ENCODE measurements around the gene MYO6. TPM values are rescaled to one million over a fixed set of nuclear protein-coding genes. Genes with fewer than 3 reads are reported as not detected.

Gene MYO6
- total RNA-seq, 1 donor from 2014 or later = 62.7 TPM

DNA sequence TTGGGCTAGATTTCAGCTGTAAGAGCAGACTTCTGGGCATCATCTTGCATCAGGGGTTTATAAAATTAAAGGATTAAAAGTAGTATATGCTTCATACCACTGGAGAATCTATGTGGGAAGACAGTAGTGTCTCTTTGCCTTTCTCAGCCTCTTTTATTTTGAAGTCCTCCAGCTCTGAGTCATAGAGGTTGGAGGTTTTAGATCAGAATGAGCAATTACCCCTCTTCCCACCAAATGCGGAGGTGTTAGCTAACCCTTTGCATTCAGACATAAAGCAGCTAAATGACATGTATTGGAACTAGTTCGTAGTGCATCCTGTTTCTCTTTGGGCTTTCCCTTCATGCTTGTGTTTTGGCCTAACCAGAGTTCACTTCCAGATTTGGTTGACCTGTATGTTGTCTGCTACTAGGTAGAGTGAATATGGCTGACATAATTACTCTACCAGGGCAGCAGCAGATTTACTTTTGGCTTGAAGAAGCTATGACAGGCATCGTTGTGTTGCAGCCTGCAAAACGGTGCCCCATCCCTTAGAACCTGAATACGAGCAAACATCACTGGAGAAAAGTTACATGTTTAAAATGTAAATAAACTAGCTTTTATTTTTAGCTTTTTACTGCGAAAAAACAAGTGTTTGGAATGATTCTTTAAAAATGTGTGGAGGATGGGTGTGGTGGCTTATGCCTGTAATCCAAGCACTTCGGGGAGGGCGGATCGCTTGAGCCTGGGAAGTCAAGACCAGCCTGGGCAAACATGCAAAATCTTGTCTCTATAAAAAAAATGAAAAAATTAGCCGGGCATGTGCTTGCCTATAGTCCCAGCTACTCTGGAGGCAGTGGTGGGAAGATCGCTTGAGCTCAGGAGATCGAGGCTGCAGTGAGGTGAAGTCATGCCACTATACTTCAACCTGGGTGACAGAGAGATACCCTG is 82.2 kb downstream of the MYO6 start:
- TF ChIP-seq, protein P1, sequence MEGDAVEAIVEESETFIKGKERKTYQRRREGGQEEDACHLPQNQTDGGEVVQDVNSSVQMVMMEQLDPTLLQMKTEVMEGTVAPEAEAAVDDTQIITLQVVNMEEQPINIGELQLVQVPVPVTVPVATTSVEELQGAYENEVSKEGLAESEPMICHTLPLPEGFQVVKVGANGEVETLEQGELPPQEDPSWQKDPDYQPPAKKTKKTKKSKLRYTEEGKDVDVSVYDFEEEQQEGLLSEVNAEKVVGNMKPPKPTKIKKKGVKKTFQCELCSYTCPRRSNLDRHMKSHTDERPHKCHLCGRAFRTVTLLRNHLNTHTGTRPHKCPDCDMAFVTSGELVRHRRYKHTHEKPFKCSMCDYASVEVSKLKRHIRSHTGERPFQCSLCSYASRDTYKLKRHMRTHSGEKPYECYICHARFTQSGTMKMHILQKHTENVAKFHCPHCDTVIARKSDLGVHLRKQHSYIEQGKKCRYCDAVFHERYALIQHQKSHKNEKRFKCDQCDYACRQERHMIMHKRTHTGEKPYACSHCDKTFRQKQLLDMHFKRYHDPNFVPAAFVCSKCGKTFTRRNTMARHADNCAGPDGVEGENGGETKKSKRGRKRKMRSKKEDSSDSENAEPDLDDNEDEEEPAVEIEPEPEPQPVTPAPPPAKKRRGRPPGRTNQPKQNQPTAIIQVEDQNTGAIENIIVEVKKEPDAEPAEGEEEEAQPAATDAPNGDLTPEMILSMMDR (IDR thresholded peaks at IDR 0.05) = no peak
- peaks cover 30% of the 10 kb centered on the region for H3K36me3 ChIP-seq
- DNase-seq (no peak), ATAC-seq (no peak)
- intact Hi-C loops (cut with DNase I) = no loop called here
- H3K9me3 ChIP-seq = no peaks in the 10 kb centered on the region
- H3K27me3 ChIP-seq (ENCODE audit: low read depth) = no peaks in the 10 kb centered on the region
- H3K4me3 ChIP-seq = no peak overlapping the region
- H3K27ac ChIP-seq = no peak overlapping the region
- no peaks in the 10 kb centered on the region for H3K4me1 ChIP-seq

DNA sequence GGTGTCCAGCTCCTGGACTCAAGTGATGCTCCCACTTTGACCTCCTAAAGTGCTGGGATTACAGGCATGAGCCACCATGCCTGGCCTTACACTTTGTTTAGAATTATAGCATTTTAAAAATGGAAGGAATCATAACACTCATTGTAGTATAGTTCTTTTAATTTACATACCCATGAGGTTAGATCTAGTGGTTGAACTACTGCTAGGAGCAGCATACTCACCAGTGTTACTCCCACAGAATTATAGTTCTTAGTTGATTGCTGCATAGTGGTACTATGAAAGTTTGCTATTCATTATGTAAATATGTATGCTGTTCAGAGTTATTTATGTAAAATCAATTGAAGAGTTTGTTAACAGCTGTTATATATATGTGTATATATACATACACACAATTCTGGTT is 85.4 kb downstream of the MYO6 start:
- intact Hi-C loops (cut with DNase I) = no loop called here
- H3K4me1 ChIP-seq = no peaks in the 10 kb centered on the region
- no peak overlapping the region for H3K27ac ChIP-seq
- no peaks in the 10 kb centered on the region for H3K27me3 ChIP-seq (ENCODE audit: low read depth)
- H3K36me3 ChIP-seq = peaks cover 37% of the 10 kb centered on the region
- H3K9me3 ChIP-seq = no peaks in the 10 kb centered on the region
- no peak overlapping the region for H3K4me3 ChIP-seq
- no peak for DNase-seq
- TF ChIP-seq, protein P1 (IDR thresholded peaks at IDR 0.05) = no peak
- no peak for ATAC-seq

DNA sequence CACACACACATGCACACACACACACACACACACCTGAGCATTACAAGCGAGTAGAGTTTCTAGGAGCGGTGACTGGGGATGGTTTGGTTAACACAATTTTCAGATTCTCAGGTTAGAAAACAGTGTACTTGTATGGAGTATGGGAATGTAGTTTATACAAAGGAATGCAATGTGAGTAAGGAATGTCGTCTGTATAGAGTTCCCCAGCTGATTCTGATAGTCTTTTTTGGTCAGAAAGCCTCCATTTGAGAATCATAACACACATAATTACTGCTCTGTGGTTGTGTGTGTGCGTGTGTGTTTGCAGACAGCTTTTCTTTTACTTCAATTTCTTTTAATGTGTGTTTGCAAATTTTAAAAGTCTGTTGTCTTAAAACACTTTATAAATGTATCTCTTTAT is 93.2 kb downstream of the MYO6 start:
- H3K9me3 ChIP-seq = no peaks in the 10 kb centered on the region
- peaks cover 15% of the 10 kb centered on the region for H3K36me3 ChIP-seq
- no peak overlapping the region for H3K4me3 ChIP-seq
- DNase-seq (no peak), ATAC-seq (no peak)
- peaks cover 11% of the 10 kb centered on the region for H3K4me1 ChIP-seq
- no peaks in the 10 kb centered on the region for H3K27me3 ChIP-seq (ENCODE audit: low read depth)
- TF ChIP-seq, protein P1 (IDR thresholded peaks at IDR 0.05) = no peak
- H3K27ac ChIP-seq = no peak overlapping the region
- intact Hi-C loops (cut with DNase I) = no loop called here

DNA sequence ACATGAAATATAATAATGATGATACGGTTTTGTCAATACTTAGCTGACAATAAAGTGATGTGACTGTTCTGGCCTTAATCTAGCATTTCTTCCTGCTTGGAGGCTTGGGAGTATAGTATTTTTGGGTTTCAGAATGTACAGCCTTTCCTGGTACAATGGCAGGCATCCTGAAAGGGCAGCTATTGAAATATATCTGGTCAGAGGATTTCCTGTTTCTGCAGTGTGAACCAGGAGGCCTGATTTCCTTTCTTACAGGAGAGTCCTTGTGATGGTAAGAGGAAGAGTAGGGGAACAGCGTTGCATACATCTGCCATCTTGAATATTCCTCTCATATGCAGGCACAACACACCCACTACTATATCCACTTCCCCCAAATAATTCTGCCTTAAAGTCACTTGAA is 93.7 kb downstream of the MYO6 start:
- Histone ChIP-seq H3K27me3 (ENCODE audit: low read depth) (no peaks in the 10 kb centered on the region), H3K36me3 (peaks cover 15% of the 10 kb centered on the region), H3K27ac (no peak overlapping the region), H3K4me3 (no peak overlapping the region), H3K9me3 (no peaks in the 10 kb centered on the region), H3K4me1 (peaks cover 11% of the 10 kb centered on the region)
- TF ChIP-seq, protein P1 (IDR thresholded peaks at IDR 0.05) = no peak
- no peak for ATAC-seq
- no peak for DNase-seq
- intact Hi-C loops (cut with DNase I) = no loop called here

DNA sequence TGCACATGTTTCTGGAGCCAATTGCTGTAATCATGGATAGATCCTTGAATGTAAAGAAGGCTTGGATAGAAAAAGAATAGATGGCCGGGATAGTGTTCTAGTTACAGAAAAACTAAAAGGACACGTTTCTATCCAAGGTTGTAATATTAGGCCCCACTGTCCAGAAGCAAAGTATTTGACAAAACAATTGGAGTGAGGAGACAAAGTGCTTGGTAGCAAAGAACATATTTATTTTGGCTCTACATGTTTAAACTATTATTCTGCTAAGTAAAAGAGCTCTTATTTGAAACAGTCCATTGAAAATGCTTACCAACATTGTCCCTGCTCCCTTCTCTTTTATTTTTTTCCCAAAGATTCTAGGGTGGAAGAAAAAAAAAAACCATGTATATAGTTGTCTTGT is 94.4 kb downstream of the MYO6 start:
- no peaks in the 10 kb centered on the region for H3K27me3 ChIP-seq (ENCODE audit: low read depth)
- ATAC-seq (peak in 1 of 2 donors; percentile 37), DNase-seq (no peak)
- no peak overlapping the region for H3K4me3 ChIP-seq
- peaks cover 11% of the 10 kb centered on the region for H3K4me1 ChIP-seq
- H3K27ac ChIP-seq = no peak overlapping the region
- intact Hi-C loops (cut with DNase I) = no loop called here
- no peaks in the 10 kb centered on the region for H3K9me3 ChIP-seq
- peaks cover 15% of the 10 kb centered on the region for H3K36me3 ChIP-seq
- TF ChIP-seq, protein P1 (IDR thresholded peaks at IDR 0.05) = no peak
